ENCODE data around the gene ROCK2.

The ROCK2 gene

GRCh38 chr2:11142987-11143386, 201.4 kb downstream of the ROCK2 start:
- no peak for DNase-seq

- DNase-seq = no peak
These were observed 202.1 kb downstream of the ROCK2 start for GRCh38 chr2:11142330-11142729.

- DNase-seq = no peak
These were observed 203.1 kb downstream of the ROCK2 start for GRCh38 chr2:11141319-11141718.

GRCh38 chr2:11140492-11140891, 203.9 kb downstream of the ROCK2 start:
- no peak for DNase-seq

GRCh38 chr2:11134349-11134748, 210.1 kb downstream of the ROCK2 start:
- DNase-seq = no peak

GRCh38 chr2:11133936-11134320, 210.5 kb downstream of the ROCK2 start:
- DNase-seq = no peak

GRCh38 chr2:11133238-11133935, 211.0 kb downstream of the ROCK2 start:
- DNase-seq = no peak

- DNase-seq = no peak
These were observed 212.3 kb downstream of the ROCK2 start for GRCh38 chr2:11132036-11132671.

GRCh38 chr2:11131166-11131920, 213.1 kb downstream of the ROCK2 start:
- no peak for DNase-seq

Measured in activated T-cell treated with anti-CD3 and anti-CD28 coated beads for 4 hours (primary cell).